Prostate gland (tissue), 2 donors: ENCODE results near the gene COTL1.
A peak's percentile ranks its signal among the peaks of the same experiment; 100 is the strongest.

ENCODE experiments used
- CTCF ChIP-seq, 4 experiments: fragments of 200-600 bp in 2 of 4; fragments of 450-650 bp in 2 of 4; sonication (generic) in 2 of 4; IDR thresholded peaks; 1 replicate in 3 of 4; 2 replicates in 1 of 4; pipeline ENCODE4 v1.5.1; 2016 to 2019; ENCODE audit warnings: antibody characterized with exemption in 4 of 4, mild to moderate bottlenecking in 2 of 4, moderate library complexity in 2 of 4
- POLR2A ChIP-seq: fragments of 450-650 bp; IDR thresholded peaks from one replicate; pipeline ENCODE4 v1.6.1; 2016; ENCODE audit warnings: antibody characterized with exemption, mild to moderate bottlenecking

DNA sequence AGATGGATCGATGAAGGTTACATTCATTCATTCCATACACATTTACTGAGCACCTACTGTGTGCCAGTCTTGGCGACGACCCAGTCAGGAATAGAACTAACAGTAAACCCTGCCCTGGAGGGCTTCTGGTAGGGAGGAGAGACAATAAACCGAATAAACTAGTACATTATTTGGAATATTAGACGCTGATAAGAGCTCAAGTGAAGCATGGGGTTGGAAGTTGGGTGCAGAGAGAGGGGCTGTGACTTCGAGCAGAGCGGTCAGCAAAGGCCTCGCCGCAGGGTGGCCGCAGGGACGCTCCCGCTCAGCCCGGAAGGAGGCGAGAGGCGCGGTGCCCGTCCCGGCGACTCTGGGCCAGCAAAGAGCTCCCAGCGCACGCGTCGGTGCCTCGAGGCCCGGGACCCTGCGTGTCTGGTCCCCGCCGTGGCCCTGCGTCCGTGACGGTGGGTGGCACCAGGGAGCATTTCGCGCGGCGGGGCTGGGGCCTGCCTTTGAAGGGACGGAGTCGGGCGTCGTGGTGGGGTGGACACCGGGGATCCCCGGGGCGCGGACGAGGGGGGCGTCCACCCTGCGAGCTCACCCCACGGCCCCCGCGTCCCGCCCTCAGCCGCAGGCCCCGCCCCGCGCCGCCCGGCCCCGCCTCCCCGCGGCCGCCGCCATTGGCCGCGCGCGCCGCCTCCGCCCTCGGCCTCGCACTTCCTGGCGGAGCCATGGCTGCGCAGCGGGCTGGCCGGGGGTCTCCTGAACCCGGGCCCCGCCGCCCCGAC is 30.1 kb upstream of the COTL1 start, which contains the start of gene KLHL36:
- TF ChIP-seq CTCF (IDR thresholded peaks at IDR 0.05) = peak in 1 of 4 experiments; percentile 7
- TF ChIP-seq POLR2A = no peak
